Measurements from ENCODE around the gene HERC4.

The HERC4 gene

DNA sequence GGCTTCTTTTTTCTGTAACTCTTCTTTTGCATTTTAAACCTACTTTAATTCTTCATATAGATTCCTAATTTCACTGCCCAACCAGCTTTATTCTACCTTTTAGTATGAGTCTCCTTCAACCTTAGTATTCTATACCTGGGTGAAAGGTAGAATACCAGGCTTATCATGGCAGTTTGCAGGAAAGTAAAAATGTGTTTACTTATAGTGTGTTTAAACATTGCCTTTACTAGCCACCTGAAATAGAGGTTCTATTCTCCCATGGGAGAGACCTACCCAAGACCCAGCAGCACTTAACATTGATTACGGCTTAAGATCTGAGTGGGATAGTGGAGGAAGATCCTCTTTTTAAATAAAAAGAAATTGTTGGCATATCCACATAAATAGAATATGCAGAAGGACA is 32.6 kb upstream of the HERC4 start:
- no peak overlapping the region for H3K9ac ChIP-seq (ENCODE audit: low read length)
- H3K27me3 ChIP-seq (replicated peaks; ENCODE audit: control insufficient read depth, insufficient read depth, low read length) = no peaks in the 10 kb centered on the region
- DNase-seq (ENCODE audit: low read depth) = no peak
- H3K4me3 ChIP-seq (ENCODE audit: low read length) = no peak overlapping the region
- peaks cover 8% of the 10 kb centered on the region for H3K4me1 ChIP-seq (ENCODE audit: control insufficient read depth, insufficient read depth, low read length)
- no peaks in the 10 kb centered on the region for H3K36me3 ChIP-seq (ENCODE audit: control insufficient read depth, insufficient read depth, low read length, severe bottlenecking)
- H3K9me3 ChIP-seq (ENCODE audit: control insufficient read depth, low read length) = no peaks in the 10 kb centered on the region

GRCh38 chr10:68106656-68107055 is 31.6 kb upstream of the HERC4 start:
- H3K36me3 ChIP-seq (ENCODE audit: control insufficient read depth, insufficient read depth, low read length, severe bottlenecking) = no peaks in the 10 kb centered on the region
- no peak overlapping the region for H3K9ac ChIP-seq (ENCODE audit: low read length)
- H3K4me1 ChIP-seq (ENCODE audit: control insufficient read depth, insufficient read depth, low read length) = peaks cover 8% of the 10 kb centered on the region
- H3K27me3 ChIP-seq (replicated peaks; ENCODE audit: control insufficient read depth, insufficient read depth, low read length) = no peaks in the 10 kb centered on the region
- DNase-seq (ENCODE audit: low read depth) = peak; percentile 74
- H3K4me3 ChIP-seq (ENCODE audit: low read length) = peak overlapping the region; percentile 1
- no peaks in the 10 kb centered on the region for H3K9me3 ChIP-seq (ENCODE audit: control insufficient read depth, low read length)

- no peaks in the 10 kb centered on the region for H3K36me3 ChIP-seq (ENCODE audit: control insufficient read depth, insufficient read depth, low read length, severe bottlenecking)
- no peaks in the 10 kb centered on the region for H3K27me3 ChIP-seq (replicated peaks; ENCODE audit: control insufficient read depth, insufficient read depth, low read length)
- no peak overlapping the region for H3K9ac ChIP-seq (ENCODE audit: low read length)
- DNase-seq (ENCODE audit: low read depth) = peak; percentile 83
- peak overlapping the region; percentile 2 for H3K4me3 ChIP-seq (ENCODE audit: low read length)
- H3K4me1 ChIP-seq (ENCODE audit: control insufficient read depth, insufficient read depth, low read length) = peaks cover 8% of the 10 kb centered on the region
- H3K9me3 ChIP-seq (ENCODE audit: control insufficient read depth, low read length) = no peaks in the 10 kb centered on the region
Observed at GRCh38 chr10:68105820-68106219, 30.7 kb upstream of the HERC4 start.

DNA sequence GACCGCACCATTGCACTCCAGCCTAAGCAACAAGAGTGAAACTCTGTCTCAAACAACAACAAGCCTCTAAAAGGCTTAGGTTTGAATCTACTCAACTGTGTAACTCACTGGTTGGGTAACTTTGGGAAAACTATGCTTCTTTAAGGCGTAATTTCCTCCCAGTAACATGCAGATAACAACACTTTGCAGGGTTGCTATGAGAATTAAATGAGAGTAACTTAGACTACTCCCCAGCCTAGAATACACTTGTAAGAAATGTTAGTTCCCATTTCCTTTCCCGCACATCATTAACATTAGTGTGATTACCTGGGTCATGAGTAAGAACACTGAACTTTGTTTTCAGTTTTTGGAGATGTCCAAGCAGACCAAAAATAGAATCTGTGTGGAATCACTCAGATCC is 28.8 kb upstream of the HERC4 start:
- H3K9me3 ChIP-seq (ENCODE audit: control insufficient read depth, low read length) = no peaks in the 10 kb centered on the region
- no peaks in the 10 kb centered on the region for H3K27me3 ChIP-seq (replicated peaks; ENCODE audit: control insufficient read depth, insufficient read depth, low read length)
- H3K4me3 ChIP-seq (ENCODE audit: low read length) = no peak overlapping the region
- H3K9ac ChIP-seq (ENCODE audit: low read length) = no peak overlapping the region
- no peaks in the 10 kb centered on the region for H3K36me3 ChIP-seq (ENCODE audit: control insufficient read depth, insufficient read depth, low read length, severe bottlenecking)
- DNase-seq (ENCODE audit: low read depth) = no peak
- peaks cover 8% of the 10 kb centered on the region for H3K4me1 ChIP-seq (ENCODE audit: control insufficient read depth, insufficient read depth, low read length)

DNA sequence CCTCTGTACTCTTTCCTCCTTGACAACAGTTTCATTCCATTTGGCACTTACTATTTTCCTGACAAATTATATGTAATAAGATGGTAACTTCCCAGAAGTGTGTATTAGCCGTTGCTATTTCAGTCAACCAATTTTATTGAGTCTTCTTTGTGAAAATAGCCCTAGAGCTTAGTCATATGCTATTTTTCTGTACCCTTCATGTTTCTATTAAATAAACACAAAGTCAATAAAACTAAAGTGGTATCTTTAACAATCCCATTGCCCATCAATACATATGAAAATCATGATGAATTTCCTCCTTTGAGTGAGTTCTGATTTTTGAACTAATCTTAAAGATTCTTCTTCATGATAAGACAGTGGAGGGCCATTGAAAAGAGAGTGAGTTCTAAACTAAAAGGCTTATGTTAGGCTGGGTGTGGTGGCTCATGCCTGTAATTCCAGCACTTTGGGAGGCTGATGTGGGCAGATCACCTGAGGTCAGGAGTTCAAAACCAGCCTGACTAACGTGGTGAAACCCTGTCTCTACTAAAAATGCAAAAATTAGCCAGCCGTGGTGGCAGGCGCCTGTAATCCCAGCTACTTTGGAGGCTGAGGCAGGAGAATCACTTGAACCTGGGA is 28.3 kb upstream of the HERC4 start:
- Histone ChIP-seq H3K9me3 (ENCODE audit: control insufficient read depth, low read length) (no peaks in the 10 kb centered on the region), H3K4me1 (ENCODE audit: control insufficient read depth, insufficient read depth, low read length) (peaks cover 8% of the 10 kb centered on the region), H3K36me3 (ENCODE audit: control insufficient read depth, insufficient read depth, low read length, severe bottlenecking) (no peaks in the 10 kb centered on the region), H3K9ac (ENCODE audit: low read length) (no peak overlapping the region), H3K27me3 (replicated peaks; ENCODE audit: control insufficient read depth, insufficient read depth, low read length) (no peaks in the 10 kb centered on the region), H3K4me3 (ENCODE audit: low read length) (no peak overlapping the region)
- no peak for DNase-seq (ENCODE audit: low read depth)

DNA sequence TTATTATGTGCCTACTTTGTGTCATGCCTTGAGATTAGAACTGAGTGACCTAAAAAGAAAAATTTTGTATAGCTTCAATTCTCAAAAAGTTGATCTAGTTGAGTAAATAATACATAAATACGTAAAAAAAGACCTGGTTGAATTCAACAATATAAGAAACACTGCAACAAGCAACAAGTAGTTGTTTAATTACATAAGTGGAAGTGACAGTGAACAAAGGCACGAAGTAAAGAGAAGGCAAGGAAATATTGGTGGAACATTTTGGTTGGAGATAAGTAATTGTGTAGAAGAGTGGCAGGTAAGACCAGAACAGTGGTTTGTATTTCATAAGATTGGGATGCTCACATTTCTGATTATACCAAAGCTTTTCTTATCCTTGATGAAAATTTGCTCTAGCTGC is 26.0 kb upstream of the HERC4 start:
- Histone ChIP-seq H3K4me1 (ENCODE audit: control insufficient read depth, insufficient read depth, low read length) (peaks cover 21% of the 10 kb centered on the region), H3K4me3 (ENCODE audit: low read length) (no peak overlapping the region), H3K9ac (ENCODE audit: low read length) (no peak overlapping the region), H3K36me3 (ENCODE audit: control insufficient read depth, insufficient read depth, low read length, severe bottlenecking) (no peaks in the 10 kb centered on the region), H3K9me3 (ENCODE audit: control insufficient read depth, low read length) (no peaks in the 10 kb centered on the region), H3K27me3 (replicated peaks; ENCODE audit: control insufficient read depth, insufficient read depth, low read length) (no peaks in the 10 kb centered on the region)
- no peak for DNase-seq (ENCODE audit: low read depth)

- H3K9ac ChIP-seq (ENCODE audit: low read length) = no peak overlapping the region
- peaks cover 24% of the 10 kb centered on the region for H3K4me1 ChIP-seq (ENCODE audit: control insufficient read depth, insufficient read depth, low read length)
- peak; percentile 60 for DNase-seq (ENCODE audit: low read depth)
- H3K36me3 ChIP-seq (ENCODE audit: control insufficient read depth, insufficient read depth, low read length, severe bottlenecking) = no peaks in the 10 kb centered on the region
- no peak overlapping the region for H3K4me3 ChIP-seq (ENCODE audit: low read length)
- no peaks in the 10 kb centered on the region for H3K27me3 ChIP-seq (replicated peaks; ENCODE audit: control insufficient read depth, insufficient read depth, low read length)
- no peaks in the 10 kb centered on the region for H3K9me3 ChIP-seq (ENCODE audit: control insufficient read depth, low read length)
Observed at GRCh38 chr10:68099736-68100135, 24.7 kb upstream of the HERC4 start.

DNA sequence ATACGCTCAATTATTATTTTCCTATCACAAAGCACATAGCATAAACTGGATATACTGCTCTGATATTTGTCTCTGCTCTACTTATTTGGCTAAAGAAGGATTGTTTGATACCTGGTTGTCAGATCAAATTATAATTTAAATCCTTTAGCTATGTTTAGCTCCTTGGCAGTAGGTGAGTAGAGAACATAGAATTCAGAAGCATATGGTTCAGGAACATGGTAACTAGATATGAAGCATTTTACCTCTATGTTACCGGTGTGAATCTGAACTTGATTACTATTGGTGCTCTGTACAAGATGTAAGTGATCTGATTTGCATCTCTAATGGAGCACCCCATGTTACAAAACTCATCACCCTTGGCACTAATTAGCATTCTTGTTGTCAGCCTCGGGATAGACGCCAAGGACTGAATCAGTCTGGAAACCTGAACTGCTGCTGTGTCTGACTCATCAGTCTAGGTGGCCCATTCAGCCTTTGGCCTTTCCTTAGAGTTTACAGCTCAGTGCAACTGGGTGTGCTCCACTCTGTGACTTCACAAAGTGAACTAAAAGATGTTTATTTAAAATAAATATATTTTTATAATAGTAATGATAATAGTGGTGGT is 21.9 kb upstream of the HERC4 start:
- Histone ChIP-seq H3K4me1 (ENCODE audit: control insufficient read depth, insufficient read depth, low read length) (peaks cover 31% of the 10 kb centered on the region), H3K9me3 (ENCODE audit: control insufficient read depth, low read length) (no peaks in the 10 kb centered on the region), H3K4me3 (ENCODE audit: low read length) (no peak overlapping the region), H3K36me3 (ENCODE audit: control insufficient read depth, insufficient read depth, low read length, severe bottlenecking) (no peaks in the 10 kb centered on the region), H3K9ac (ENCODE audit: low read length) (no peak overlapping the region), H3K27me3 (replicated peaks; ENCODE audit: control insufficient read depth, insufficient read depth, low read length) (no peaks in the 10 kb centered on the region)
- DNase-seq (ENCODE audit: low read depth) = peak; percentile 89

- no peaks in the 10 kb centered on the region for H3K27me3 ChIP-seq (replicated peaks; ENCODE audit: control insufficient read depth, insufficient read depth, low read length)
- no peak overlapping the region for H3K4me3 ChIP-seq (ENCODE audit: low read length)
- peaks cover 31% of the 10 kb centered on the region for H3K4me1 ChIP-seq (ENCODE audit: control insufficient read depth, insufficient read depth, low read length)
- H3K36me3 ChIP-seq (ENCODE audit: control insufficient read depth, insufficient read depth, low read length, severe bottlenecking) = no peaks in the 10 kb centered on the region
- H3K9me3 ChIP-seq (ENCODE audit: control insufficient read depth, low read length) = no peaks in the 10 kb centered on the region
- peak; percentile 50 for DNase-seq (ENCODE audit: low read depth)
- H3K9ac ChIP-seq (ENCODE audit: low read length) = no peak overlapping the region
Observed at GRCh38 chr10:68095153-68095552, 20.1 kb upstream of the HERC4 start.

DNA sequence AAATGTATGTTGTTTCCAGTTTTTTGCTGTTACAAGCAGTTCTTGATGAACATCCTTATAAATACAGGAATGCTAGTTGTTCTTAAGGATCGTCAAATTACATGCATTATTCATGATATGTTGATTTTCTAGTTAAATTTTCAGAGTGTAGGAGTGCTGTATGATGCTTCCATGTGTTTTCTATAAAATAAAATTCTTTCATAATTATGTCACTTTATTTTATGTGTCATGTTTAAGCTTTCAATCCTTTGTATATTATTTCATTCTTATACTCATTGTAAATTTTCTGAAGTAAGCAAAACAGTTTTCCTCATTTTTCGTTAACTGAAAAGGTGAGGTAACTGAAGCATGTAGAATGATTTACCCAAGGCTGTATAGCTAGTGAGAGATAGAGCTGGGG is 17.4 kb upstream of the HERC4 start:
- H3K4me3 ChIP-seq (ENCODE audit: low read length) = no peak overlapping the region
- DNase-seq (ENCODE audit: low read depth) = peak; percentile 28
- H3K36me3 ChIP-seq (ENCODE audit: control insufficient read depth, insufficient read depth, low read length, severe bottlenecking) = no peaks in the 10 kb centered on the region
- H3K9ac ChIP-seq (ENCODE audit: low read length) = no peak overlapping the region
- no peaks in the 10 kb centered on the region for H3K27me3 ChIP-seq (replicated peaks; ENCODE audit: control insufficient read depth, insufficient read depth, low read length)
- peaks cover 27% of the 10 kb centered on the region for H3K4me1 ChIP-seq (ENCODE audit: control insufficient read depth, insufficient read depth, low read length)
- H3K9me3 ChIP-seq (ENCODE audit: control insufficient read depth, low read length) = no peaks in the 10 kb centered on the region

DNA sequence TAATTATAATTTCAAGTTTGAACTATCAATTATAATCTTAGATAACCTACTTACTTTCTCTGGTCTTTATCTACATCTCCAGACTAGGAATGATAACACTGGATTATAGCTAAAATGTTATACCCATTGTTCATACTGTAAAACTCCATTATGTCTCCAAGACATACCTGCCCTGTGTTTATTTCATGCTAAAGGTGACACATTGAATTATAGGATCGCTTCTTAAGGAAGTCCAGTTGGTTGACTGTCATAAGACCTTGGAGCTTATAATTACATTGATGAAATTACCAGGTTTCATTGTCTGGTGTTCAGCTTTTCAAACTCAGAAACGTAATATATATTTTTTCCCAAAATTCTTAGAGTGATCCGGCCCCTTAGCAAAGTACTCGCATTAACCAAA is 15.5 kb upstream of the HERC4 start:
- Histone ChIP-seq H3K4me3 (ENCODE audit: low read length) (no peak overlapping the region), H3K36me3 (ENCODE audit: control insufficient read depth, insufficient read depth, low read length, severe bottlenecking) (no peaks in the 10 kb centered on the region), H3K9me3 (ENCODE audit: control insufficient read depth, low read length) (no peaks in the 10 kb centered on the region), H3K4me1 (ENCODE audit: control insufficient read depth, insufficient read depth, low read length) (peaks cover 23% of the 10 kb centered on the region), H3K9ac (ENCODE audit: low read length) (no peak overlapping the region), H3K27me3 (replicated peaks; ENCODE audit: control insufficient read depth, insufficient read depth, low read length) (no peaks in the 10 kb centered on the region)
- no peak for DNase-seq (ENCODE audit: low read depth)

DNA sequence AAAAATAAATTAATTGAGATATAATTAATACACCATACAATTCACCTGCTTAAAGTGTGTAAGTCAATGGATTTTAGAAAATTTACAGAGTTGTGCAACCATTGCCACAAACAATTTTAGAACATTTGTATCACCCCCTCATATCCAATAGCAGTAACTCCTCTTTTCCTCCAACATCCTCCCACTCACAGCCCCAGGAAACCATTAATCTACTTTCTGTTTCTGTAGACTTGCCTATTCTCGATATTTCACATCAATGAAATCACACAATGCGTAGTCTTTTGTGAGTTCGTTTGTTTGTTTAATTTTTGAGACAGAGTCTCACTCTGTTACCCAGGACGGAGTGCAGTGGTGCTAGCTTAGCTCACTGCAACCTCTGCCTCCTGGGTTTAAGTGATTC is 13.7 kb upstream of the HERC4 start:
- peak overlapping the region; percentile 28 for H3K4me3 ChIP-seq (ENCODE audit: low read length)
- no peak overlapping the region for H3K9ac ChIP-seq (ENCODE audit: low read length)
- H3K9me3 ChIP-seq (ENCODE audit: control insufficient read depth, low read length) = no peaks in the 10 kb centered on the region
- H3K4me1 ChIP-seq (ENCODE audit: control insufficient read depth, insufficient read depth, low read length) = peaks cover 17% of the 10 kb centered on the region
- no peaks in the 10 kb centered on the region for H3K36me3 ChIP-seq (ENCODE audit: control insufficient read depth, insufficient read depth, low read length, severe bottlenecking)
- no peaks in the 10 kb centered on the region for H3K27me3 ChIP-seq (replicated peaks; ENCODE audit: control insufficient read depth, insufficient read depth, low read length)
- DNase-seq (ENCODE audit: low read depth) = no peak
